Uterus (tissue), 2 donors: Measurements from ENCODE around the gene SMIM7.

Source experiments
- POLR2A ChIP-seq, 2 donors: fragments of 450-650 bp; IDR thresholded peaks; one replicate each; pipeline ENCODE4 v1.6.1; 2016; ENCODE audit warnings: antibody characterized with exemption in 2 of 2, mild to moderate bottlenecking in 1 of 2, moderate library complexity in 1 of 2
- TF ChIP-seq, protein P1 (sequence below), 4 experiments: fragments of 200-600 bp in 2 of 4; fragments of 450-650 bp in 2 of 4; sonication (generic) in 2 of 4; IDR thresholded peaks; one replicate each; pipeline ENCODE4 v1.5.1; 2016 to 2019; ENCODE audit warnings: antibody characterized with exemption in 4 of 4, mild to moderate bottlenecking in 2 of 4, moderate library complexity in 1 of 4

DNA sequence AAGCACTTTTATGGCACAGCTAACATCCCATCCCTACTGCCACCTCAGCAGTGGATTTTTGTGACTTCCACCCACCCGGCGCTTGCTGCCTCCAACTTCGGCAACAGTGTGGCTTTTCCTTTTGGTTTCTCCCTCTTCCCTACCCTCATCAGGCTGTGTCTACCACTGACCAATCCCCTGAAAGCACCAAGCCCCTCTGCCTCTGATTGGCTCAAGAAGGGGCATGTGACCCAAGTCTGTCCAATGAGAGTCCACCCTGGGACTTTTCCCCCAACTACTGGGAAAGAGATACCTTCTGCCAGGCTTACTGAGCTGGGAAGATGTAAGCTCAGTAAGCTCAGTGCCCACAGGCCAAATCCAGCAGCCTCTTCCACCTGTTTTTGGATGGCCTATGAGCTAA is 5.8 kb downstream of the SMIM7 start:
- TF ChIP-seq POLR2A (IDR thresholded peaks at IDR 0.05), result no peak
- TF ChIP-seq, protein P1, sequence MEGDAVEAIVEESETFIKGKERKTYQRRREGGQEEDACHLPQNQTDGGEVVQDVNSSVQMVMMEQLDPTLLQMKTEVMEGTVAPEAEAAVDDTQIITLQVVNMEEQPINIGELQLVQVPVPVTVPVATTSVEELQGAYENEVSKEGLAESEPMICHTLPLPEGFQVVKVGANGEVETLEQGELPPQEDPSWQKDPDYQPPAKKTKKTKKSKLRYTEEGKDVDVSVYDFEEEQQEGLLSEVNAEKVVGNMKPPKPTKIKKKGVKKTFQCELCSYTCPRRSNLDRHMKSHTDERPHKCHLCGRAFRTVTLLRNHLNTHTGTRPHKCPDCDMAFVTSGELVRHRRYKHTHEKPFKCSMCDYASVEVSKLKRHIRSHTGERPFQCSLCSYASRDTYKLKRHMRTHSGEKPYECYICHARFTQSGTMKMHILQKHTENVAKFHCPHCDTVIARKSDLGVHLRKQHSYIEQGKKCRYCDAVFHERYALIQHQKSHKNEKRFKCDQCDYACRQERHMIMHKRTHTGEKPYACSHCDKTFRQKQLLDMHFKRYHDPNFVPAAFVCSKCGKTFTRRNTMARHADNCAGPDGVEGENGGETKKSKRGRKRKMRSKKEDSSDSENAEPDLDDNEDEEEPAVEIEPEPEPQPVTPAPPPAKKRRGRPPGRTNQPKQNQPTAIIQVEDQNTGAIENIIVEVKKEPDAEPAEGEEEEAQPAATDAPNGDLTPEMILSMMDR (IDR thresholded peaks at IDR 0.05), result no peak
